NCI-H748 (cell line): ENCODE data around the gene TMCO6.

Experiments used
- DNase-seq: peaks from one replicate; lab custom pipeline; 2025; ENCODE audit not compliant: unreplicated experiment; lab: John Stamatoyannopoulos, UW

Gene TMCO6

DNA sequence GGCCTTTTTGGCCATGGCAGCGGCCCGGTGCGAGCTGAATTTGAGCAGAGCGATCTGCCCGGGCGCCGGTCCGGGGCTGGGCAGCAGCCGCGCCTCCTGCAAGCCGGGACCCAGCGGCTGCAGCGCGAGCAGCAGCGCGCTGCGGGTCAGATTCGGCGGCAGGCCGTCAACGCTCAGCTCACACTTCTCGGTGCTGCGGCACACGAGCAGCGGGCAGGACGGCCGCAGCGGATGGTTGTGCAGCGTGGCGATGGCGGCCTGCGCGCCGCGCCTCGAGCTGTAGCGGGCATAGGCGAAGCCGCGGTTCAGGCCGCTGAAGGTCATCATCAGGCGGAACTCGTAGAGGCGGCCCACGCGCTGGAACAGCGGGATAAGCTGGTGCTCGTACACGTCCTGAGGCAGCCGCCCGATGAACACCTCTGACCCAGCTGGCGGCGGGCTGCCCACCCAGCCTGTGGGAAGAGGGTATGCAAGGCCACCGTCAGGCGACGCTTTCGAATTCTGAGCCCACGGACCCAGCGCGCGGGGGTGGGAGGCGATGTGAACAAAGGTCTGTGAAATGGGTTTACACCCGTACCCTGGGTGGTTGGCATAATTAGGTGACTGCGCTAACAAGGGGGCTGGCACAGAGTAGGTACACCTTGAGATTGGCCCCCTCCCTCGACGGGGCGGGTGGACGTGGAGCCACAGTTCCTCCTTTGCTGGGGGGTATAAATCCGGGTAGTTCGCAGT lies 33.4 kb downstream of the TMCO6 start:
- DNase-seq: no peak

- DNase-seq: no peak
Observed at GRCh38 chr5:140673187-140673976, 34.1 kb downstream of the TMCO6 start, which contains the start of gene DND1. Gene DND1 (minus strand): TSS chr5:140673576. CDS start chr5:140673542, 34 bp downstream.

DNA sequence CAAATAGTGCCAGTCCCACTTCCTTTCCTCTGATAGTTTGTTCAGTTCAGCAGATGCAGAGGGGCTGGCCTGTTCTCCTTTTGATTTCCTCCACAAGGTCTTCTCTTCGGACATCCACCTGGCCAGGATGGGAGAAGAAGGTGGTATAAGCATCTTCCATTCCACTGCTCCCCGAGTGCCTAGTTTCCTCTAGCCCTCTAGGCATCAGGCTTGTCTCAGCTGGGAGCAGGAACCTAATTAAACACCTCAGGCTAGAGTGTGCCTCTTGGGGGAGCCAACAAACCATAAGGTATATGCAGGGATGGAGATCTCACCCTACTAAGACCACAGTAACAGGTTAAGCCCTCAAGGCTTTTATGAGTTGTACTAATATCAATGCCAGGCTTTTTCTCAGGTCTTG lies 35.0 kb downstream of the TMCO6 start:
- DNase-seq: no peak

DNA sequence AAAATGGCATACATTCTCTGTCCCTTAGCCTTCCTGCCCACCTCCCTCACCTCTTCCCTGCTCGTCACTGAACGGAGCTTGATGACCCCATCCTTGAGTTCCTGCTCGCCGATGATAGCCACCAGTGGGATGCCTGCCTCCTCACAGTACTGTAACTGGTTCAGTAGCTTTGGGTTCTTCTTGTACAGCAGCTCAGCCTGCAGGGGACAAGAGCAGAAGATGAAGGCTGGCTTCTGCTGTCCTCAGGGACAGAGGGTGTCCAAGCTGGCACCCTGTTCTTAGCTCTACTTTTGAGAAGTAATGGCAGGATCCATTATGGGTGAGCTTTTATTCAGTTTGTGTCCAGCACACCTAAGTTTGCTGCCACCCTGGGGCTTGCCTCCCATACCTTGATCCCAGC lies 35.4 kb downstream of the TMCO6 start:
- DNase-seq: no peak

GRCh38 chr5:140677947-140678346 lies 38.7 kb downstream of the TMCO6 start:
- DNase-seq: no peak

- DNase-seq: no peak
Observed at GRCh38 chr5:140678993-140679392, 39.7 kb downstream of the TMCO6 start.

DNA sequence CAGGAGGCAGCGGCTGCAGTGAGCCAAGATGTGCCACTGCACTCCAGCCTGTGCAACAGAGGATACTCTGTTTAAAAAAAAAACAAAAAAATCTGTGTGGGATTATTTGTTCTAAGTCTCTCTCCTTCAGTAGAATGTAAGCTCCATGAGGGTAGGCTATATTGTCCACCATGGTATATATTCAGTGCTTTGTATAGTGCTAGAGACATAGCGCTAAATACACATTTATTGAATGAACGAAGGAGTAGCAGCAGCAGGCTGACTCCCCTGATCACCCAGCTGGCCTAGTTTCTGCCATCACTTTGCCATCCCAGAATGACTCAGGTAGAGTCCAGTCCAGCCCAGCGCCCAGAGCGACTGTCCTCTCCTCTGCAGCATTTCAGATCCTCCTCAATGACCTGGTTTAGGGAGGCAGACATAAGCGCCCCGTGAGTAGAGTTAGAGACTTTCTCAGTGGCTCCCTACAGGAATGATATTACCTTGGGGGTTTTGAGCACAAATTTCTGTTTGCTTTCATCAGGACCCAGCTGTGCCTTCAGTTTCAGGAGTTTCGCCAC lies 51.2 kb downstream of the TMCO6 start:
- DNase-seq: no peak

- DNase-seq: peak; percentile 97
Observed at GRCh38 chr5:140690941-140691924, 52.0 kb downstream of the TMCO6 start, which contains the start of the genes HARS1 and HARS2. Gene HARS1 (minus strand): TSS chr5:140691370. CDS start chr5:140691304, 66 bp downstream. Gene HARS2 (plus strand): TSS chr5:140691455. CDS start chr5:140691649, 194 bp downstream.

- no peak for DNase-seq
Observed at GRCh38 chr5:140694276-140694675, 55.0 kb downstream of the TMCO6 start.
